SKM-1 (cell line): ENCODE measurements around the gene FBXW4.
"Not testable (repeated sequence)": the region's sequence is repeated elsewhere in the genome, so short reads cannot be mapped to it uniquely, and the experiment has no call there.

ENCODE experiments used
- DNase-seq: peaks from one replicate; lab custom pipeline; 2025; ENCODE audit not compliant: unreplicated experiment; lab: John Stamatoyannopoulos, UW

The FBXW4 gene

GRCh38 chr10:101658975-101659374 is 36.0 kb downstream of the FBXW4 start:
- no peak for DNase-seq

GRCh38 chr10:101656890-101657289 is 38.1 kb downstream of the FBXW4 start:
- DNase-seq, result no peak

GRCh38 chr10:101655570-101655969 is 39.4 kb downstream of the FBXW4 start:
- DNase-seq, result no peak

GRCh38 chr10:101653536-101653935 is 41.4 kb downstream of the FBXW4 start:
- no peak for DNase-seq

GRCh38 chr10:101651336-101651735 is 43.6 kb downstream of the FBXW4 start:
- no peak for DNase-seq

- no peak for DNase-seq
These were observed 44.1 kb downstream of the FBXW4 start for GRCh38 chr10:101650863-101651262.

- DNase-seq, result no peak
These were observed 45.4 kb downstream of the FBXW4 start for GRCh38 chr10:101649525-101650085.

GRCh38 chr10:101647255-101647654 is 47.7 kb downstream of the FBXW4 start:
- DNase-seq, result no peak

GRCh38 chr10:101646364-101646763 is 48.6 kb downstream of the FBXW4 start:
- DNase-seq, result no peak

GRCh38 chr10:101645659-101646058 is 49.3 kb downstream of the FBXW4 start:
- DNase-seq, result no peak

GRCh38 chr10:101644002-101644401 is 51.0 kb downstream of the FBXW4 start:
- DNase-seq, result no peak

GRCh38 chr10:101643546-101643945 is 51.4 kb downstream of the FBXW4 start:
- DNase-seq, result no peak

- DNase-seq, result no peak
These were observed 55.6 kb downstream of the FBXW4 start for GRCh38 chr10:101639141-101639900.

GRCh38 chr10:101633510-101633909 is 61.5 kb downstream of the FBXW4 start:
- not testable (repeated sequence) for DNase-seq

- DNase-seq, result no peak
These were observed 63.0 kb downstream of the FBXW4 start for GRCh38 chr10:101631821-101632475.

- DNase-seq, result no peak
These were observed 64.4 kb downstream of the FBXW4 start for GRCh38 chr10:101630633-101630920.

GRCh38 chr10:101629837-101630632 is 64.9 kb downstream of the FBXW4 start:
- no peak for DNase-seq

- no peak for DNase-seq
These were observed 69.1 kb downstream of the FBXW4 start for GRCh38 chr10:101625821-101626412.

- no peak for DNase-seq
These were observed 70.4 kb downstream of the FBXW4 start for GRCh38 chr10:101624526-101625102.

- no peak for DNase-seq
These were observed 71.4 kb downstream of the FBXW4 start for GRCh38 chr10:101623528-101623927.

- no peak for DNase-seq
These were observed 75.0 kb downstream of the FBXW4 start for GRCh38 chr10:101619983-101620382.
